NT2/D1 (cell line): ENCODE measurements around the gene PPIB.

Experiments used
- DNase-seq: peaks from one replicate; pipeline ENCODE4 v3.0.0-alpha.2; 2011; ENCODE audit warnings: low read depth, low spot score
- H3K27me3 ChIP-seq: 2 replicates; pipeline ENCODE4 v1.6.0; 2011; ENCODE audit warnings: mild to moderate bottlenecking; ENCODE audit not compliant: insufficient read length, insufficient read depth
- H3K36me3 ChIP-seq: 2 replicates; pipeline ENCODE4 v1.6.1; 2011; ENCODE audit warnings: mild to moderate bottlenecking, low read length, mixed read lengths; ENCODE audit not compliant: insufficient read depth, insufficient read length
- H3K4me1 ChIP-seq: 2 replicates; pipeline ENCODE4 v1.5.1; 2011; ENCODE audit not compliant: insufficient read depth, insufficient read length
- H3K4me3 ChIP-seq: 2 replicates; pipeline ENCODE4 v1.5.1; 2011; ENCODE audit warnings: low read depth; ENCODE audit not compliant: insufficient read length
- H3K9ac ChIP-seq: 2 replicates; pipeline ENCODE4 v1.6.0; 2011; ENCODE audit warnings: low read depth; ENCODE audit not compliant: insufficient read length
- H3K9me3 ChIP-seq: 2 replicates; pipeline ENCODE4 v1.5.1; 2011; ENCODE audit warnings: mild to moderate bottlenecking, low read length; ENCODE audit not compliant: insufficient read depth
- SUZ12 ChIP-seq: IDR thresholded peaks from 2 replicates; pipeline ENCODE4 v1.6.1; 2011; ENCODE audit not compliant: insufficient read length, insufficient read depth; ENCODE audit errors: extremely low read depth
- YY1 ChIP-seq: IDR thresholded peaks from 2 replicates; pipeline ENCODE4 v1.6.1; 2011; ENCODE audit not compliant: insufficient read length, insufficient read depth
- ZNF274 ChIP-seq: IDR thresholded peaks from 2 replicates; pipeline ENCODE4 v1.6.1; 2011; ENCODE audit warnings: mild to moderate bottlenecking, low read depth, low read length

The PPIB gene

DNA sequence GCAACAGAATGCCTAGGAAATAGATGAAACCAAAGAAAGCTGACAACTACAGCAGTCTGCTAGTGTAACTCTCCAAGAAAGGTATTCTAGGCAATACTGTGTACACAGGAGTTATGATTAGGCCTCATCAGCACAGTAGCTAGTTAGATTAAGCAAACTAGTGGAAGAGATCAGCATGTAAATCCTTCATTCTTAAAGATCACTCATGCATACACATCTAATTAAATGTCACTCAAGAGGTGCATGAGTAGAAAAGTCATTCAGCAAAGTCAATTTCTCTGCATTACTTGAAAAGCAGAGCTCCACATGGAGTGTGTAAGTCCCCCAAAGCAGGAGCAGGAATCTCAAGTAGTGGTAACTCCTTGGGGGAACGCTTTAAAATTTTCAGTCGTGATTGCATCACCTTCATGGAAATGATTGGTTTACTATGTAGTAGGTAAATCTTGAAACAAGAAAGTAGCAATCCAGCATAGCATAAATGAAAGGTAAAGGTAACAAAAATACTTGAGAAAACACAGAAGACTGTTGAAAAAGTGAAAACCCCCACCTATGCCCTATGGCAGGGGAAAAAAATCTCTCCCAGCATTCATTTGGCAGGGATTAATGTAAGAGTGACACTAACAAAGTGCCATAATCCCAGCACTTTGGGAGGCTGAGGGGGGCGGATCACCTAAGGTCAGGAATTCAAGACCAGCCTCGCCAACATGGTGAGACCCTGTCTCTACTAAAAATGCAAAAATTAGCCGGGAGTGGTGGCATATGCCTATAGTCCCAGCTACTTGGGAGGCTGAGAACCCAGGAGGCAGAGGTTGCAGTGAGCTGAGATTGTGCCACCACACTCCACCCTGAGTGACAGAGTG lies 29.4 kb upstream of the PPIB start:
- Histone ChIP-seq H3K27me3 (no peaks in the 10 kb centered on the region), H3K36me3 (peaks cover 16% of the 10 kb centered on the region), H3K9ac (no peak overlapping the region), H3K4me3 (no peak overlapping the region), H3K4me1 (no peaks in the 10 kb centered on the region), H3K9me3 (no peaks in the 10 kb centered on the region)
- no peak for DNase-seq
- no peak for TF ChIP-seq SUZ12
- no peak for TF ChIP-seq ZNF274
- TF ChIP-seq YY1: no peak

DNA sequence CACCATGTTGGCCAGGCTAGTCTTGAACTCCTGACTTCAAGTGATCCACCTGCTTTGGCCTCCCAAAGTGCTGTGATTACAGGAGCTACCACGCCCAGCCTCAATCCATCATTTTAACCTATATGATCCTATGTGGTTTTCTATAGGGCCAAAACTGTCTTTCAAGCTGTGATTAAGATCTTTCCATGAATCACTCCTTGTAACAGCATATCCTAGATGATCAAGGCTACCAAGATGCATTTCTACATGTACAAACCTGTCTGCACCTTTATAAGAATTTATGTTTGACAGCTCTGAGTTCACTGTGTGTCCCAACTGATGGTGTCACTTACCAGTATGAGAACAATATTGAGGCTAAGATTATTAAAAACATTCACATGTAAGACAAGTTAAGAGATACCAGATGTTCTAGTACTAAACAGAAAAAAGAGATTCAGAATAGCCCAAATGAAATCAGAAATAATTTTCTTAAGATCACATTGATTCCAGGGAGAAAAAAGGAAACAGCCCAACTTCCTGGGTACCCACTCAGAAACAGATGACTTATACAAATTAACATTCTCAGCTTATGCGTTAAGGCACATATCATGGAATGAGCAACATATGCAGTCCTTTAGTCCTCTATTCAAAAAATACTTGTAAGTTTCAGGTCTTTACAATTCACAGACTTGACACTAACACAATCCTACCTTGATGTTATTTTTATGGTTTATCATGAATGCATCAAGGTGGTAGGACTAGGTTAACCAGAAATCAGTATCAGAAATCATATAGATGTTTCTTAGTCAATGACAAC lies 24.8 kb upstream of the PPIB start:
- H3K9me3 ChIP-seq: no peaks in the 10 kb centered on the region
- H3K27me3 ChIP-seq: no peaks in the 10 kb centered on the region
- no peak overlapping the region for H3K4me3 ChIP-seq
- no peak for TF ChIP-seq YY1
- TF ChIP-seq ZNF274: no peak
- TF ChIP-seq SUZ12: no peak
- H3K4me1 ChIP-seq: no peaks in the 10 kb centered on the region
- DNase-seq: no peak
- H3K36me3 ChIP-seq: peaks cover 19% of the 10 kb centered on the region
- no peak overlapping the region for H3K9ac ChIP-seq

- no peak overlapping the region for H3K4me3 ChIP-seq
- H3K27me3 ChIP-seq: no peaks in the 10 kb centered on the region
- no peak overlapping the region for H3K9ac ChIP-seq
- no peaks in the 10 kb centered on the region for H3K4me1 ChIP-seq
- no peak for TF ChIP-seq YY1
- TF ChIP-seq SUZ12: no peak
- TF ChIP-seq ZNF274: no peak
- H3K9me3 ChIP-seq: no peaks in the 10 kb centered on the region
- H3K36me3 ChIP-seq: peaks cover 21% of the 10 kb centered on the region
- DNase-seq: no peak
Measured at GRCh38 chr15:64185146-64185911, 22.5 kb upstream of the PPIB start.

GRCh38 chr15:64182859-64183370 lies 20.1 kb upstream of the PPIB start:
- no peaks in the 10 kb centered on the region for H3K4me1 ChIP-seq
- H3K27me3 ChIP-seq: no peaks in the 10 kb centered on the region
- H3K9me3 ChIP-seq: no peaks in the 10 kb centered on the region
- H3K9ac ChIP-seq: no peak overlapping the region
- H3K4me3 ChIP-seq: no peak overlapping the region
- peaks cover 33% of the 10 kb centered on the region for H3K36me3 ChIP-seq
- no peak for DNase-seq
- no peak for TF ChIP-seq SUZ12

DNA sequence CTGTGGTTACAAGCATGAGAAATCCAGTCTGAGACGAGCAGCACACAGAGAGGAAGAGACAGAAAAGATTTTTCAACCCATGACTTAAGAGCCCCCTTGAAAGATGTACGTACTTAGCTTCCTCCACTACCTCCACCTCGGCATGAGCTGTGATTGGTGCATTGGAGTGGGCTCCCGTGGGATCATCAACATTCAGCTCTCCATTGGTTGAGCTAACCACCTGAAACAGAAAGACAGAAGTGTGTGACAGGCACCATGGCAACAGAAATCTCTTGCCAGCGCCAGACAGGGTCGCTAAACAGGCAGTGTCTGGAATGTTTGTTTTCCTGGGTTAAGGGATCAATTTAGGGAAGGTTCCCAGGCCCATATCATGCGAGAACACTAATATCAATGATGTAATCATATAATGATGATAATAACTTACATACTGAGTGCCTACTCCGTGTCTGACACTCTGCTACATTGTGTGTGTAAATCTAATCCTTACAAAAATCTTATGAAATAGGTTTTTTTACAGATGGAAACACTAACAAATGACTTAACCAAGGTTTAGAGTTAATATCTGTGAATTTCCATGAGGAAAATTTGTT lies 17.5 kb upstream of the PPIB start:
- no peaks in the 10 kb centered on the region for H3K4me1 ChIP-seq
- no peak overlapping the region for H3K9ac ChIP-seq
- no peak overlapping the region for H3K4me3 ChIP-seq
- H3K36me3 ChIP-seq: peaks cover 45% of the 10 kb centered on the region
- H3K27me3 ChIP-seq: no peaks in the 10 kb centered on the region
- TF ChIP-seq YY1: no peak
- no peak for TF ChIP-seq SUZ12
- TF ChIP-seq ZNF274: no peak
- no peak for DNase-seq
- H3K9me3 ChIP-seq: no peaks in the 10 kb centered on the region

- no peaks in the 10 kb centered on the region for H3K9me3 ChIP-seq
- H3K9ac ChIP-seq: no peak overlapping the region
- H3K4me1 ChIP-seq: peaks cover 5% of the 10 kb centered on the region
- no peaks in the 10 kb centered on the region for H3K27me3 ChIP-seq
- DNase-seq: no peak
- no peak for TF ChIP-seq SUZ12
- no peak for TF ChIP-seq YY1
- TF ChIP-seq ZNF274: no peak
- H3K36me3 ChIP-seq: peaks cover 23% of the 10 kb centered on the region
- no peak overlapping the region for H3K4me3 ChIP-seq
Measured at GRCh38 chr15:64166102-64166890, 3.5 kb upstream of the PPIB start.
